NB4 (cell line): Measurements from ENCODE around the gene BCL7A.
A peak's percentile ranks its signal among the peaks of the same experiment; 100 is the strongest.

Experiments
- DNase-seq: peaks from one replicate; pipeline ENCODE4 v3.0.0; 2010; ENCODE audit warnings: low read depth
- H3K4me3 ChIP-seq: one replicate; pipeline ENCODE4 v1.5.1; 2011; ENCODE audit warnings: mild to moderate bottlenecking, low read depth, low read length, moderate library complexity
- CTCF ChIP-seq: IDR thresholded peaks from one replicate; pipeline ENCODE4 v1.5.1; 2012; ENCODE audit warnings: low read depth, low read length
- MAX ChIP-seq: IDR thresholded peaks from 2 replicates; pipeline ENCODE4 v1.6.1; 2011; ENCODE audit warnings: low read depth, low read length
- MYC ChIP-seq: IDR thresholded peaks from 2 replicates; pipeline ENCODE4 v1.6.1; 2011; ENCODE audit warnings: low read depth, low read length
- POLR2A ChIP-seq: IDR thresholded peaks from 2 replicates; pipeline ENCODE4 v1.6.1; 2011; ENCODE audit warnings: mild to moderate bottlenecking; ENCODE audit not compliant: insufficient read length; ENCODE audit errors: extremely low read depth

The BCL7A gene

GRCh38 chr12:122006186-122006926, 15.3 kb upstream of the BCL7A start:
- H3K4me3 ChIP-seq: no peak overlapping the region
- DNase-seq: no peak
- TF ChIP-seq MYC: no peak
- TF ChIP-seq CTCF: no peak
- no peak for TF ChIP-seq POLR2A
- TF ChIP-seq MAX: no peak

GRCh38 chr12:122009741-122010140, 11.9 kb upstream of the BCL7A start:
- H3K4me3 ChIP-seq: no peak overlapping the region
- no peak for DNase-seq
- TF ChIP-seq POLR2A (no peak), MAX (no peak), CTCF (no peak), MYC (no peak)

GRCh38 chr12:122012184-122012583, 9.5 kb upstream of the BCL7A start:
- DNase-seq: no peak
- H3K4me3 ChIP-seq: no peak overlapping the region
- no peak for TF ChIP-seq POLR2A
- TF ChIP-seq MAX: no peak
- no peak for TF ChIP-seq MYC
- TF ChIP-seq CTCF: no peak

- peak; percentile 94 for DNase-seq
- no peak overlapping the region for H3K4me3 ChIP-seq
Measured at GRCh38 chr12:122013136-122013535, 8.5 kb upstream of the BCL7A start.

GRCh38 chr12:122013791-122014590, 7.7 kb upstream of the BCL7A start:
- H3K4me3 ChIP-seq: no peak overlapping the region
- DNase-seq: peak; percentile 75
- TF ChIP-seq CTCF: no peak
- TF ChIP-seq POLR2A: no peak
- TF ChIP-seq MAX: no peak
- TF ChIP-seq MYC: no peak

More at GRCh38 chr12:122013136-122013535, 8.5 kb upstream of the BCL7A start:
- no peak; the same call in 1 of the 2 replicates for TF ChIP-seq MYC
- TF ChIP-seq MAX: peak; percentile 30; the same call in 1 of the 2 replicates

- no peak overlapping the region for H3K4me3 ChIP-seq
- no peak for TF ChIP-seq MAX
- no peak for TF ChIP-seq MYC
- TF ChIP-seq CTCF: no peak
- TF ChIP-seq POLR2A: no peak
Measured at GRCh38 chr12:122014781-122015180, 6.9 kb upstream of the BCL7A start.

More at GRCh38 chr12:122014781-122015180, 6.9 kb upstream of the BCL7A start:
- no peak for DNase-seq
